Stimulated activated naive CD8-positive, alpha-beta T cell treated with anti-CD3 and anti-CD28 coated beads, Interleukin-15, Interleukin-2, amounts not matched to agents 100 U/mL and 50 U/mL, for 24 hours (primary cell): ENCODE data around the gene KRTAP10-6.
"Not testable (repeated sequence)": the region's sequence is repeated elsewhere in the genome, so short reads cannot be mapped to it uniquely, and the experiment has no call there.

Experiments
- ATAC-seq: fragments of 150-1000 bp; cut with Tn5 transposase; one replicate; pipeline ENCODE4 v1.10.0; 2021
- DNase-seq: peaks from one replicate; pipeline ENCODE4 v3.0.0; 2021

KRTAP10-6 gene

GRCh38 chr21:44617071-44617501, 24.8 kb upstream of the KRTAP10-6 start:
- no peak for DNase-seq
- no peak for ATAC-seq

- no peak for ATAC-seq
- no peak for DNase-seq
Observed at GRCh38 chr21:44616591-44616926, 24.3 kb upstream of the KRTAP10-6 start.

- no peak for DNase-seq
Observed at GRCh38 chr21:44615911-44616590, 23.7 kb upstream of the KRTAP10-6 start.

GRCh38 chr21:44615466-44615865, 23.2 kb upstream of the KRTAP10-6 start:
- no peak for ATAC-seq

More at GRCh38 chr21:44615911-44616590, 23.7 kb upstream of the KRTAP10-6 start:
- ATAC-seq, result no peak

GRCh38 chr21:44614961-44615391, 22.7 kb upstream of the KRTAP10-6 start:
- DNase-seq, result no peak
- ATAC-seq, result no peak

More at GRCh38 chr21:44615466-44615865, 23.2 kb upstream of the KRTAP10-6 start:
- no peak for DNase-seq

- ATAC-seq (no peak), DNase-seq (no peak)
Observed at GRCh38 chr21:44614161-44614631, 21.9 kb upstream of the KRTAP10-6 start.

GRCh38 chr21:44613386-44614155, 21.3 kb upstream of the KRTAP10-6 start:
- no peak for DNase-seq
- ATAC-seq, result no peak

- no peak for ATAC-seq
- no peak for DNase-seq
Observed at GRCh38 chr21:44612669-44613229, 20.4 kb upstream of the KRTAP10-6 start.

GRCh38 chr21:44612029-44612486, 19.8 kb upstream of the KRTAP10-6 start, which contains the start of gene KRTAP10-8:
Gene KRTAP10-8, plus strand, starts transcription at chr21:44612079. Its CDS starts 22 bp downstream, at chr21:44612101.
- DNase-seq (no peak), ATAC-seq (no peak)

- no peak for ATAC-seq
- DNase-seq, result no peak
Observed at GRCh38 chr21:44611551-44611950, 19.2 kb upstream of the KRTAP10-6 start.

- ATAC-seq, DNase-seq: not testable (repeated sequence)
Observed at GRCh38 chr21:44610157-44610843, 18.0 kb upstream of the KRTAP10-6 start.

- ATAC-seq (no peak), DNase-seq (no peak)
Observed at GRCh38 chr21:44609193-44609592, 16.9 kb upstream of the KRTAP10-6 start.

- no peak for DNase-seq
- ATAC-seq, result no peak
Observed at GRCh38 chr21:44606495-44606894, 14.2 kb upstream of the KRTAP10-6 start.

- DNase-seq, result no peak
- no peak for ATAC-seq
Observed at GRCh38 chr21:44603911-44604310, 11.6 kb upstream of the KRTAP10-6 start.

GRCh38 chr21:44603109-44603875, 11.0 kb upstream of the KRTAP10-6 start:
- no peak for ATAC-seq

GRCh38 chr21:44602463-44602850, 10.2 kb upstream of the KRTAP10-6 start:
- no peak for ATAC-seq
- DNase-seq, result no peak

More at GRCh38 chr21:44603109-44603875, 11.0 kb upstream of the KRTAP10-6 start:
- DNase-seq, result no peak

- no peak for DNase-seq
- ATAC-seq, result no peak
Observed at GRCh38 chr21:44601596-44602462, 9.5 kb upstream of the KRTAP10-6 start.

- not testable (repeated sequence) for DNase-seq, ATAC-seq
Observed at GRCh38 chr21:44601091-44601490, 8.8 kb upstream of the KRTAP10-6 start.

- not testable (repeated sequence) for DNase-seq, ATAC-seq
Observed at GRCh38 chr21:44600118-44600978, 8.0 kb upstream of the KRTAP10-6 start, which contains the start of gene KRTAP10-7. Gene KRTAP10-7, plus strand, starts transcription at chr21:44600597. Its CDS starts 25 bp downstream, at chr21:44600622.
